Measurements from ENCODE around the gene SLC39A11. TPM values are rescaled to one million over a fixed set of nuclear protein-coding genes. Genes with fewer than 3 reads are reported as not detected.

Gene SLC39A11
- total RNA-seq, 1 donor from 2014 or later, result 16.3 TPM

DNA sequence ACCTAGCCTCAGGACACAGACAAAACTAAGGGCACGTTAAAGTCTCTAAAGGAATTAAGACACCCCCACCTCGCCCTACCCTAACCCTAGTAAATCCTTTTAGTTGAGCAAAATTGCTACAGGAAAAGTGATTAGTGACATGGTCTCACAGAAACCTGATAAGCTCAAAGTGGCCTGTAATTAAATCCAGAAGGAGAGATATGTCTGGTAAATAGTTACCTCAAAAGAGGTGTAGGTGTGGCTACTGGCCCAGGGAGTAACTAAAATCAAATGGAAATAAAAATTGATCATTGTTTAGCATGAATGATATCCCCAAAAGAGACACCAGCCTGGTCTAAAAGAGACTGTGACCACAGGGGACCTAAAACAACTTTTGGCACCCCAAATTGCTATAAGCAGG is 168.3 kb downstream of the SLC39A11 start:
- DNase-seq, result no peak
- TF ChIP-seq, protein P1, sequence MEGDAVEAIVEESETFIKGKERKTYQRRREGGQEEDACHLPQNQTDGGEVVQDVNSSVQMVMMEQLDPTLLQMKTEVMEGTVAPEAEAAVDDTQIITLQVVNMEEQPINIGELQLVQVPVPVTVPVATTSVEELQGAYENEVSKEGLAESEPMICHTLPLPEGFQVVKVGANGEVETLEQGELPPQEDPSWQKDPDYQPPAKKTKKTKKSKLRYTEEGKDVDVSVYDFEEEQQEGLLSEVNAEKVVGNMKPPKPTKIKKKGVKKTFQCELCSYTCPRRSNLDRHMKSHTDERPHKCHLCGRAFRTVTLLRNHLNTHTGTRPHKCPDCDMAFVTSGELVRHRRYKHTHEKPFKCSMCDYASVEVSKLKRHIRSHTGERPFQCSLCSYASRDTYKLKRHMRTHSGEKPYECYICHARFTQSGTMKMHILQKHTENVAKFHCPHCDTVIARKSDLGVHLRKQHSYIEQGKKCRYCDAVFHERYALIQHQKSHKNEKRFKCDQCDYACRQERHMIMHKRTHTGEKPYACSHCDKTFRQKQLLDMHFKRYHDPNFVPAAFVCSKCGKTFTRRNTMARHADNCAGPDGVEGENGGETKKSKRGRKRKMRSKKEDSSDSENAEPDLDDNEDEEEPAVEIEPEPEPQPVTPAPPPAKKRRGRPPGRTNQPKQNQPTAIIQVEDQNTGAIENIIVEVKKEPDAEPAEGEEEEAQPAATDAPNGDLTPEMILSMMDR (IDR thresholded peaks at IDR 0.05; ENCODE audit: partially characterized antibody, unreplicated experiment), result no peak
- H3K27me3 Mint-ChIP-seq (ENCODE audit: unreplicated experiment), result peaks cover 4% of the 10 kb centered on the region
- peaks cover 5% of the 10 kb centered on the region for H3K9me3 Mint-ChIP-seq (ENCODE audit: unreplicated experiment)
- H3K4me1 Mint-ChIP-seq (ENCODE audit: low read depth, unreplicated experiment), result peaks cover 22% of the 10 kb centered on the region
- no peak overlapping the region for H3K27ac Mint-ChIP-seq (ENCODE audit: unreplicated experiment)
- H3K4me3 Mint-ChIP-seq (ENCODE audit: unreplicated experiment), result no peak overlapping the region
- H3K36me3 Mint-ChIP-seq (ENCODE audit: unreplicated experiment), result no peaks in the 10 kb centered on the region

DNA sequence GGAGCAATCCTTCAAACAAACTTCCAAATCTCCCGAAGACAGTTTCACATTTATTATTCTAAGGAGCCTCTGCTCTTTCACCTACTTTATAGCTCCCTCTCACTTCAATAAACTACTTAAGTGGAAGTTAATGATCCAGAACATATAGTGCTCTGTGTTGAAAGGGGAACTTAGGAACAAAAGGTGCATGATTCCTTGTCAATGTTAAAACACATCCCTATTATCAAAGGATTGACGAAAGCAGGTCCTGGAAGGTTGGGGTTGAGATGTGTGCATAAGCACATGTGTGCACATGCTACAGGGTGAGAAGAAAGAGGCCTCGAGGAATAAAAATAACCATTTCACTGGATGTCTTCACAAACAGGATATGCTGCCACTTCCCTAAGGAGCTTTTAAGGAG is 170.3 kb downstream of the SLC39A11 start:
- Mint-ChIP-seq H3K36me3 (ENCODE audit: unreplicated experiment) (peaks cover 2% of the 10 kb centered on the region), H3K27me3 (ENCODE audit: unreplicated experiment) (peaks cover 2% of the 10 kb centered on the region), H3K9me3 (ENCODE audit: unreplicated experiment) (peaks cover 3% of the 10 kb centered on the region), H3K4me1 (ENCODE audit: low read depth, unreplicated experiment) (peaks cover 19% of the 10 kb centered on the region), H3K4me3 (ENCODE audit: unreplicated experiment) (no peak overlapping the region), H3K27ac (ENCODE audit: unreplicated experiment) (no peak overlapping the region)
- TF ChIP-seq, protein P1 (IDR thresholded peaks at IDR 0.05; ENCODE audit: partially characterized antibody, unreplicated experiment), result no peak
- DNase-seq, result no peak

DNA sequence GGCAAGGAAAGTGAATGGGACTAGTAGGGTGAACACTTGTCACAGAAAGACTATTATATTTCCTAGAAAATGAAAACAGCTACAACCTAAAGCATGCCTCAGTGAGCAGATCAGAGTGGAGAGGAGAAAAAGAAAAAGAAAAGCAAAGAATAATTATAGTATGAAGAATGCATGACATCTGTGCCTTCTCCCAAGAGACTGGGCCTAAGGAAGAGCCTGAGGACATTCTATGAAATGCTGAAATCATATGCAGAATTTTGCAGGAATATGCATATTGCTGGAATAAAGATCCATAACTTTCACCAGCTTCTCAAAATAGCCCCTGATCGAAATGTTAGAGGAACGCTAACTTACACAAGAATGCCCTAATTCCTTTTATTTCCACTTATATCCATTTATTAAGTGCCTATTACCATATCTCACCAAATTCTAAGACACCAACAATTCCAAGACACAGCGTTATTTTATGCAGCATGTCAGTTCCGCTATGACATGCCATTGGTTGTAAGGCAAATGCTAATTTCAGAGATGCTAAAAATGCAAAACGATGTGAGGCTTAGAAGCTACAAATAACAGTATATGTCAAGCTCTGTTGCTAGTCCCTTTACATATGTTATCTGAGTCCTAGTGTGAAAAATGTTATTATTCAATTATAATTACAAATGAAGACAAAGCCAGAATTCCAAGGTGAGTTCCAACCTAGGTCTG is 171.0 kb downstream of the SLC39A11 start:
- Mint-ChIP-seq H3K27me3 (ENCODE audit: unreplicated experiment) (peaks cover 4% of the 10 kb centered on the region), H3K4me3 (ENCODE audit: unreplicated experiment) (no peak overlapping the region), H3K4me1 (ENCODE audit: low read depth, unreplicated experiment) (peaks cover 22% of the 10 kb centered on the region), H3K36me3 (ENCODE audit: unreplicated experiment) (peaks cover 9% of the 10 kb centered on the region), H3K27ac (ENCODE audit: unreplicated experiment) (no peak overlapping the region), H3K9me3 (ENCODE audit: unreplicated experiment) (peaks cover 3% of the 10 kb centered on the region)
- DNase-seq, result no peak
- TF ChIP-seq, protein P1 (IDR thresholded peaks at IDR 0.05; ENCODE audit: partially characterized antibody, unreplicated experiment), result no peak

DNA sequence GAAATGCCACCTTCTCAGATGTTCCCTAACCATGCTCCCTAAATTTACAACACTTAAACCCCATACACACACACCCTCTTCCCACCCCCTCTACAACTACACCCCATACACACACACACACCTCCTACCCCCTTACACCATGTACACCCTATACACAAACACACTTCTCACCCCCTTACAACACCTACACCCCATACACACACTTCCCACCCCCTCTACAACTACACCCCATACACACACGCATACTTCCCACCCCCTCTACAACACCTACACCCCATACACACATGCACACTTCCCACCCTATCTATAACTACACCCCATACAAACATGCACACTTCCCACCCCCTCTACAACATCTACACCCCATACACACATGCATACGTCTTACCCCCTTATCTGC is 172.0 kb downstream of the SLC39A11 start:
- peaks cover 7% of the 10 kb centered on the region for H3K27me3 Mint-ChIP-seq (ENCODE audit: unreplicated experiment)
- H3K4me3 Mint-ChIP-seq (ENCODE audit: unreplicated experiment), result no peak overlapping the region
- TF ChIP-seq, protein P1 (IDR thresholded peaks at IDR 0.05; ENCODE audit: partially characterized antibody, unreplicated experiment), result no peak

DNA sequence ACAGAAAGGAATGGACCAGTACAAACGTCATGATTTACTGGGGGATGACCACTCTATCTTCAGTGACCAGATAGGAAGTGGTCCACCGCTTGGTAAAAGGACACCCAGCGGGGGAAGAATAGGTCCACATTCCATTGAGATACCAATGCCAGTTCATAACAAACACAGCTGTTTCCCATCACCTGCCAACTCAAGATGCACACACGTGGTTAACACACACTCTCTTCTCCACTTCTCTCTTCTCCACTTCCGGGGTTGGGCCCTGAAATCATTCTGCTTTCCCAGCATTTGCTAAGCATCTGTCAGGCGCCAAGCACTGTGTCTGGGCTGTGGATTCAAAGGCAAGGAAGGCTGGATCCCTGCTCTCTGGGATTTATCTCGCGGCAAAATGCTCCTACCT is 175.5 kb downstream of the SLC39A11 start:
- Mint-ChIP-seq H3K4me3 (ENCODE audit: unreplicated experiment) (no peak overlapping the region), H3K4me1 (ENCODE audit: low read depth, unreplicated experiment) (peaks cover 21% of the 10 kb centered on the region), H3K27ac (ENCODE audit: unreplicated experiment) (no peak overlapping the region), H3K9me3 (ENCODE audit: unreplicated experiment) (peaks cover 2% of the 10 kb centered on the region), H3K27me3 (ENCODE audit: unreplicated experiment) (peaks cover 7% of the 10 kb centered on the region), H3K36me3 (ENCODE audit: unreplicated experiment) (peaks cover 9% of the 10 kb centered on the region)
- TF ChIP-seq, protein P1 (IDR thresholded peaks at IDR 0.05; ENCODE audit: partially characterized antibody, unreplicated experiment), result no peak
- DNase-seq, result no peak

More for the DNA sequence above, 172.0 kb downstream of the SLC39A11 start:
- Mint-ChIP-seq H3K27ac (ENCODE audit: unreplicated experiment) (no peak overlapping the region), H3K9me3 (ENCODE audit: unreplicated experiment) (peaks cover 3% of the 10 kb centered on the region), H3K36me3 (ENCODE audit: unreplicated experiment) (peaks cover 9% of the 10 kb centered on the region), H3K4me1 (ENCODE audit: low read depth, unreplicated experiment) (peaks cover 25% of the 10 kb centered on the region)
- no peak for DNase-seq
